A549 (cell line): ENCODE measurements around the gene AKAP10. TPM values are rescaled to one million over a fixed set of nuclear protein-coding genes. Genes with fewer than 3 reads are reported as not detected.
A peak's percentile ranks its signal among the peaks of the same experiment; 100 is the strongest.

Experiments used
- ATAC-seq, 2 experiments: fragments of 200-7000 bp in 1 of 2; fragments of >200 bp in 1 of 2; cut with Nextera tagmentation in 1 of 2; cut with Tn5 transposase in 1 of 2; 3 replicates each; pipeline versions ENCODE4 v1.8.0 to v1.9.1; 2018 to 2020; ENCODE audit warnings: mild to moderate bottlenecking in 1 of 2, moderate library complexity in 1 of 2
- CTCF ChIA-PET: fragments of 300-600 bp; sonication (Branson Sonifier 250); formaldehyde crosslinking; extraction: SDS; loops from one replicate; lab custom pipeline; 2021; ENCODE audit warnings: antibody characterized with exemption, inconsistent platforms; lab: Yijun Ruan, JAX
- POLR2A ChIA-PET: fragments of 350-600 bp; formaldehyde crosslinking; extraction: SDS; loops from one replicate; lab custom pipeline; 2021; ENCODE audit warnings: antibody characterized with exemption, inconsistent platforms; lab: Yijun Ruan, JAX
- DNase-seq, 2 experiments: peaks; one replicate each; pipeline versions ENCODE4 v3.0.0 to v3.0.0-alpha.2; 2011 to 2016; ENCODE audit warnings: low read depth in 1 of 2, low spot score in 1 of 2
- FAIRE-seq: peaks from 2 replicates; lab custom pipeline; 2011; peaks lifted over from hg19 to GRCh38; lab: Jason Lieb, UNC
- H3K27ac ChIP-seq, 2 experiments: fragments of >200 bp; sonication (Bioruptor Twin); formaldehyde crosslinking; 3 replicates each; pipeline ENCODE4 v1.5.1; 2016 to 2017
- H3K4me1 ChIP-seq: fragments of >200 bp; sonication (Bioruptor Twin); formaldehyde crosslinking; 3 replicates; pipeline ENCODE4 v1.6.1; 2016
- H3K4me2 ChIP-seq: fragments of >200 bp; sonication (Bioruptor Twin); formaldehyde crosslinking; 3 replicates; pipeline ENCODE4 v1.6.1; 2016
- H3K4me3 ChIP-seq: fragments of >200 bp; sonication (Bioruptor Twin); formaldehyde crosslinking; 3 replicates; pipeline ENCODE4 v1.5.1; 2016
- H3K9me3 ChIP-seq: fragments of >200 bp; sonication (Bioruptor Twin); formaldehyde crosslinking; 3 replicates; pipeline ENCODE4 v1.6.1; 2016
- CBX2 ChIP-seq: fragments of 200-600 bp; sonication (generic); IDR thresholded peaks from 2 replicates; pipeline ENCODE4 v1.6.1; 2016; ENCODE audit warnings: low read depth, mild to moderate bottlenecking, borderline replicate concordance
- CBX8 ChIP-seq: fragments of 200-600 bp; sonication (generic); IDR thresholded peaks from 2 replicates; pipeline ENCODE4 v1.6.1; 2016
- CHD2 ChIP-seq: fragments of 150-350 bp; IDR thresholded peaks from 2 replicates; pipeline ENCODE4 v1.6.1; 2014; ENCODE audit warnings: low read length; ENCODE audit not compliant: partially characterized antibody
- CHD4 ChIP-seq: fragments of 200-600 bp; sonication (generic); IDR thresholded peaks from 2 replicates; pipeline ENCODE4 v1.6.1; 2016; ENCODE audit warnings: antibody characterized with exemption, mild to moderate bottlenecking, borderline replicate concordance
- EHMT2 ChIP-seq: fragments of 200-600 bp; sonication (generic); IDR thresholded peaks from 2 replicates; pipeline ENCODE4 v1.6.1; 2016; ENCODE audit warnings: antibody characterized with exemption, low read depth, mild to moderate bottlenecking, moderate library complexity
- EP300 ChIP-seq, 2 experiments: fragments of >200 bp; sonication (Bioruptor Twin); formaldehyde crosslinking; IDR thresholded peaks; 2 replicates in 1 of 2; 3 replicates in 1 of 2; pipeline ENCODE4 v1.6.1; 2016 to 2017
- FOSB ChIP-seq: fragments of 250-450 bp; sonication (Bioruptor Pico); IDR thresholded peaks from 2 replicates; pipeline ENCODE4 v1.5.0; 2020; ENCODE audit warnings: mild to moderate bottlenecking, moderate library complexity
- FOXS1 ChIP-seq: fragments of 250-450 bp; sonication (Bioruptor Pico); IDR thresholded peaks from 2 replicates; pipeline ENCODE4 v1.5.0; 2020; ENCODE audit warnings: mild to moderate bottlenecking, moderate library complexity
- GATA3 ChIP-seq: IDR thresholded peaks from 2 replicates; pipeline ENCODE4 v1.6.1; 2012; ENCODE audit warnings: borderline replicate concordance
- HDAC2 ChIP-seq: fragments of 200-600 bp; sonication (generic); IDR thresholded peaks from 2 replicates; pipeline ENCODE4 v1.6.1; 2016
- HEYL ChIP-seq: fragments of 250-450 bp; sonication (Bioruptor Pico); IDR thresholded peaks from 2 replicates; pipeline ENCODE4 v1.8.0; 2021; ENCODE audit warnings: mild to moderate bottlenecking, moderate library complexity
- HOXB5 ChIP-seq: fragments of 250-450 bp; sonication (Bioruptor Pico); IDR thresholded peaks from 2 replicates; pipeline ENCODE4 v1.5.0; 2020; ENCODE audit warnings: mild to moderate bottlenecking, moderate library complexity
- JUN ChIP-seq, 2 experiments: fragments of >200 bp; sonication (Bioruptor Twin); formaldehyde crosslinking; IDR thresholded peaks; 2 replicates in 1 of 2; 3 replicates in 1 of 2; pipeline ENCODE4 v1.6.1; 2016 to 2017
- KDM1A ChIP-seq: fragments of 200-600 bp; sonication (generic); IDR thresholded peaks from 2 replicates; pipeline ENCODE4 v1.6.1; 2016; ENCODE audit warnings: low read depth, mild to moderate bottlenecking
- KDM5A ChIP-seq: fragments of 200-600 bp; sonication (generic); IDR thresholded peaks from 2 replicates; pipeline ENCODE4 v1.6.1; 2016; ENCODE audit warnings: antibody characterized with exemption, mild to moderate bottlenecking
- MAFK ChIP-seq: fragments of 450-650 bp; IDR thresholded peaks from 2 replicates; pipeline ENCODE4 v1.6.1; 2014; ENCODE audit not compliant: partially characterized antibody
- MAZ ChIP-seq: fragments of 150-350 bp; IDR thresholded peaks from 2 replicates; pipeline ENCODE4 v1.6.1; 2014; ENCODE audit warnings: antibody characterized with exemption, low read depth, low read length, borderline replicate concordance
- NPAS2 ChIP-seq: fragments of 250-450 bp; sonication (Bioruptor Pico); IDR thresholded peaks from 2 replicates; pipeline ENCODE4 v1.8.0; 2022; ENCODE audit warnings: mild to moderate bottlenecking, moderate library complexity, borderline replicate concordance
- NR3C1 ChIP-seq: fragments of >200 bp; sonication (Bioruptor Twin); formaldehyde crosslinking; IDR thresholded peaks from 3 replicates; pipeline ENCODE4 v1.6.1; 2017
- POLR2A ChIP-seq: IDR thresholded peaks from 2 replicates; pipeline ENCODE4 v1.6.1; 2012; ENCODE audit warnings: mild to moderate bottlenecking, low read length
- RFX5 ChIP-seq: fragments of 450-650 bp; IDR thresholded peaks from 2 replicates; pipeline ENCODE4 v1.7.1; 2014; ENCODE audit warnings: antibody characterized with exemption, mild to moderate bottlenecking, moderate library complexity
- SREBF2 ChIP-seq: fragments of 450-650 bp; IDR thresholded peaks from 2 replicates; pipeline ENCODE4 v1.6.1; 2014; ENCODE audit warnings: mild to moderate bottlenecking, moderate library complexity
- TFCP2L1 ChIP-seq: fragments of 250-450 bp; sonication (Bioruptor Pico); IDR thresholded peaks from 2 replicates; pipeline ENCODE4 v1.5.0; 2021; ENCODE audit warnings: mild to moderate bottlenecking
- whole genome bisulfite sequencing: methylation state at CpG from one replicate; pipeline ENCODE4 v1.1.6; 2017; ENCODE audit errors: missing lambda C conversion rate; 5-methylcytosine and 5-hydroxymethylcytosine counted together
- polyA plus RNA-seq, 4 experiments: library from polyadenylated mRNA; depleted of rRNA in 3 of 4; stranded (reverse); fragments of >200 nt; fragmentation: RNase III in 1 of 4; extraction: RNeasy Plus Mini Kit Qiagen cat#74134 plus additional on column Dnase treatment in 1 of 4; gene quantifications; 2 replicates in 3 of 4; 3 replicates in 1 of 4; pipeline ENCODE4 v1.2.3, GENCODE V29; 2011 to 2017
- TF ChIP-seq, protein P1 (sequence below): fragments of 200-600 bp; sonication (generic); IDR thresholded peaks from 2 replicates; pipeline ENCODE4 v1.6.1; 2016; ENCODE audit warnings: antibody characterized with exemption, mild to moderate bottlenecking, moderate library complexity
- TF ChIP-seq, protein P2 (sequence below): fragments of >200 bp; sonication (Bioruptor Twin); formaldehyde crosslinking; IDR thresholded peaks from 3 replicates; pipeline ENCODE4 v1.5.1; 2016
- TF ChIP-seq, protein P3 (sequence below): IDR thresholded peaks from 2 replicates; pipeline ENCODE4 v1.6.1; 2012
- TF ChIP-seq, protein P4 (sequence below): fragments of >200 bp; sonication (Bioruptor Twin); formaldehyde crosslinking; IDR thresholded peaks from 3 replicates; pipeline ENCODE4 v1.6.1; 2016
- TF ChIP-seq, protein P5 (sequence below): fragments of 250-450 bp; sonication (Bioruptor Pico); IDR thresholded peaks from 2 replicates; pipeline ENCODE4 v1.5.0; 2020; ENCODE audit warnings: low read depth, mild to moderate bottlenecking, moderate library complexity
- TF ChIP-seq, protein P6 (sequence below): fragments of 150-350 bp; IDR thresholded peaks from 2 replicates; pipeline ENCODE4 v1.6.1; 2014; ENCODE audit warnings: low read depth, mild to moderate bottlenecking, low read length

AKAP10 gene
- polyA plus RNA-seq, 2 of the 4 experiments (the other 2 are of a cell fraction): 22.0 to 51.1 TPM

DNA sequence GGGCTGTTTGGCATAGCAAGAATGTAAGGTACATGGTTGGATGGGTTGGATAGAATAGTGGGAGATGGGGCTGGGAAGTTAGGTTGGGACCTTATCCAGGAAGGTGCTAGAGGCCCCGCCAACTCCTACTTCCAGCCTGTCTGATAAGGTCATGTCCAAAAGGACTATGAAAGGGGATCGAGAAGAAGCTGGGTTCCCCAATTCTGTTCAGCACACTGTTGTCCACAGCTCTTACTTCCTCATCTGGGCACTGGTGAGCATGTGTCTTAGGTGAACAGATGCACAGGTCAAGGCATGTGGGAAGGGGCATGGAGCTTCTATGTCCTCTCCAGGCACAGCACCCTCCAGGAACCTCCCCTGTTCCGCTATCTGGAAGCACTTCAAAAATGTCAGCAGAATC, 104.3 kb downstream of the AKAP10 start:
- DNase-seq (no peak), ATAC-seq (no peak), FAIRE-seq (no peak)
- H3K4me1 ChIP-seq: no peaks in the 10 kb centered on the region
- ChIA-PET POLR2A (no interaction called here), CTCF (interaction anchor here (0.5 to 1.2 kb wide), 2 partner anchors 10 to 185 kb away, joined by 3 to 4 read pairs; no protein-coding TSS in a partner anchor)
- WGBS: 94% methylated on average over 3 of the region's 3 CpGs
- no peak overlapping the region for H3K4me3 ChIP-seq
- no peaks in the 10 kb centered on the region for H3K9me3 ChIP-seq
- TF ChIP-seq GATA3 (no peak), NPAS2 (CRISPR knock-in tag) (no peak), JUN (IDR thresholded peaks at IDR 0.05) (no peak), RFX5 (no peak), SREBF2 (no peak), MAZ (no peak), KDM1A (no peak)
- TF ChIP-seq, protein P1, sequence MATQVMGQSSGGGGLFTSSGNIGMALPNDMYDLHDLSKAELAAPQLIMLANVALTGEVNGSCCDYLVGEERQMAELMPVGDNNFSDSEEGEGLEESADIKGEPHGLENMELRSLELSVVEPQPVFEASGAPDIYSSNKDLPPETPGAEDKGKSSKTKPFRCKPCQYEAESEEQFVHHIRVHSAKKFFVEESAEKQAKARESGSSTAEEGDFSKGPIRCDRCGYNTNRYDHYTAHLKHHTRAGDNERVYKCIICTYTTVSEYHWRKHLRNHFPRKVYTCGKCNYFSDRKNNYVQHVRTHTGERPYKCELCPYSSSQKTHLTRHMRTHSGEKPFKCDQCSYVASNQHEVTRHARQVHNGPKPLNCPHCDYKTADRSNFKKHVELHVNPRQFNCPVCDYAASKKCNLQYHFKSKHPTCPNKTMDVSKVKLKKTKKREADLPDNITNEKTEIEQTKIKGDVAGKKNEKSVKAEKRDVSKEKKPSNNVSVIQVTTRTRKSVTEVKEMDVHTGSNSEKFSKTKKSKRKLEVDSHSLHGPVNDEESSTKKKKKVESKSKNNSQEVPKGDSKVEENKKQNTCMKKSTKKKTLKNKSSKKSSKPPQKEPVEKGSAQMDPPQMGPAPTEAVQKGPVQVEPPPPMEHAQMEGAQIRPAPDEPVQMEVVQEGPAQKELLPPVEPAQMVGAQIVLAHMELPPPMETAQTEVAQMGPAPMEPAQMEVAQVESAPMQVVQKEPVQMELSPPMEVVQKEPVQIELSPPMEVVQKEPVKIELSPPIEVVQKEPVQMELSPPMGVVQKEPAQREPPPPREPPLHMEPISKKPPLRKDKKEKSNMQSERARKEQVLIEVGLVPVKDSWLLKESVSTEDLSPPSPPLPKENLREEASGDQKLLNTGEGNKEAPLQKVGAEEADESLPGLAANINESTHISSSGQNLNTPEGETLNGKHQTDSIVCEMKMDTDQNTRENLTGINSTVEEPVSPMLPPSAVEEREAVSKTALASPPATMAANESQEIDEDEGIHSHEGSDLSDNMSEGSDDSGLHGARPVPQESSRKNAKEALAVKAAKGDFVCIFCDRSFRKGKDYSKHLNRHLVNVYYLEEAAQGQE: no peak
- TF ChIP-seq, protein P2, sequence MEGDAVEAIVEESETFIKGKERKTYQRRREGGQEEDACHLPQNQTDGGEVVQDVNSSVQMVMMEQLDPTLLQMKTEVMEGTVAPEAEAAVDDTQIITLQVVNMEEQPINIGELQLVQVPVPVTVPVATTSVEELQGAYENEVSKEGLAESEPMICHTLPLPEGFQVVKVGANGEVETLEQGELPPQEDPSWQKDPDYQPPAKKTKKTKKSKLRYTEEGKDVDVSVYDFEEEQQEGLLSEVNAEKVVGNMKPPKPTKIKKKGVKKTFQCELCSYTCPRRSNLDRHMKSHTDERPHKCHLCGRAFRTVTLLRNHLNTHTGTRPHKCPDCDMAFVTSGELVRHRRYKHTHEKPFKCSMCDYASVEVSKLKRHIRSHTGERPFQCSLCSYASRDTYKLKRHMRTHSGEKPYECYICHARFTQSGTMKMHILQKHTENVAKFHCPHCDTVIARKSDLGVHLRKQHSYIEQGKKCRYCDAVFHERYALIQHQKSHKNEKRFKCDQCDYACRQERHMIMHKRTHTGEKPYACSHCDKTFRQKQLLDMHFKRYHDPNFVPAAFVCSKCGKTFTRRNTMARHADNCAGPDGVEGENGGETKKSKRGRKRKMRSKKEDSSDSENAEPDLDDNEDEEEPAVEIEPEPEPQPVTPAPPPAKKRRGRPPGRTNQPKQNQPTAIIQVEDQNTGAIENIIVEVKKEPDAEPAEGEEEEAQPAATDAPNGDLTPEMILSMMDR: no peak
- no peak overlapping the region for H3K27ac ChIP-seq
- H3K4me2 ChIP-seq: no peak overlapping the region

DNA sequence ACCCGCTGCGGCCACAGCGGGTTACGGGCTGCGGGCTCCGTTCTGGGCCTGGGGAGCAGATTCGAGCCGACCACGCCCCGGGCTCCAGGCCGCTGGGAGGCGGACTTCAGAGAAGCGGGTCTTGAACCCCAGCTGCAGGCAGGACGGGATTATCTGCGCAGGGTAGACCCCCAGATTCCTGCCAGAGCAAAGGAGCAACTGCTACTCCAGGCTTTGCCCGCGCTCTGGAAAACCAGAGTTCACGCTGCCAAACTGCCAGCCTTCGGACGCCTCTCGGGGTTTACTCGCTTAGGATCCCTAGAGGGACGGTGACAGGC, 109.6 kb downstream of the AKAP10 start:
- H3K4me1 ChIP-seq: peaks cover 15% of the 10 kb centered on the region; the same call in 2 of the 3 replicates
- H3K27ac ChIP-seq: peak overlapping the region; percentile 84 to 92
- H3K4me2 ChIP-seq: peak overlapping the region; percentile 83
- DNase-seq (no peak), ATAC-seq (no peak; a peak in 1 of 6 replicates), FAIRE-seq (no peak)
- ChIA-PET POLR2A (interaction anchor here (0.8 to 2.5 kb wide), 3 partner anchors 67 to 490 kb away, joined by 3 to 11 read pairs (median 3); partner anchors contain the start of genes MAPK7 and SPECC1), CTCF (interaction anchor here (0.8 to 2.8 kb wide), 14 partner anchors 10 to 254 kb away, joined by 3 to 15 read pairs (median 6); partner anchors contain the start of gene SPECC1)
- peak overlapping the region; percentile 77 for H3K4me3 ChIP-seq
- WGBS: 80% methylated on average over 11 of the region's 23 CpGs
- no peaks in the 10 kb centered on the region for H3K9me3 ChIP-seq
- no peak for TF ChIP-seq CHD2
- 0 out of 2 replicates have a peak, but pooled peaks have one; percentile 41 for TF ChIP-seq CHD4
- TF ChIP-seq GATA3: no peak
- no peak for TF ChIP-seq CBX8
- no peak for TF ChIP-seq CBX2
- TF ChIP-seq HOXB5 (CRISPR knock-in tag): no peak
- TF ChIP-seq KDM5A: no peak
- TF ChIP-seq, protein P3, sequence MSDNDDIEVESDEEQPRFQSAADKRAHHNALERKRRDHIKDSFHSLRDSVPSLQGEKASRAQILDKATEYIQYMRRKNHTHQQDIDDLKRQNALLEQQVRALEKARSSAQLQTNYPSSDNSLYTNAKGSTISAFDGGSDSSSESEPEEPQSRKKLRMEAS: no peak
- TF ChIP-seq FOSB: no peak
- no peak for TF ChIP-seq TFCP2L1 (CRISPR knock-in tag)
- no peak; a peak in 1 of 5 replicates for TF ChIP-seq JUN (IDR thresholded peaks at IDR 0.05)
- TF ChIP-seq FOXS1 (CRISPR knock-in tag): 0 out of 2 replicates have a peak, but pooled peaks have one; percentile 1
- TF ChIP-seq NR3C1: no peak
- TF ChIP-seq, protein P4, sequence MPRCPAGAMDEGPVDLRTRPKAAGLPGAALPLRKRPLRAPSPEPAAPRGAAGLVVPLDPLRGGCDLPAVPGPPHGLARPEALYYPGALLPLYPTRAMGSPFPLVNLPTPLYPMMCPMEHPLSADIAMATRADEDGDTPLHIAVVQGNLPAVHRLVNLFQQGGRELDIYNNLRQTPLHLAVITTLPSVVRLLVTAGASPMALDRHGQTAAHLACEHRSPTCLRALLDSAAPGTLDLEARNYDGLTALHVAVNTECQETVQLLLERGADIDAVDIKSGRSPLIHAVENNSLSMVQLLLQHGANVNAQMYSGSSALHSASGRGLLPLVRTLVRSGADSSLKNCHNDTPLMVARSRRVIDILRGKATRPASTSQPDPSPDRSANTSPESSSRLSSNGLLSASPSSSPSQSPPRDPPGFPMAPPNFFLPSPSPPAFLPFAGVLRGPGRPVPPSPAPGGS: no peak
- TF ChIP-seq, protein P5, sequence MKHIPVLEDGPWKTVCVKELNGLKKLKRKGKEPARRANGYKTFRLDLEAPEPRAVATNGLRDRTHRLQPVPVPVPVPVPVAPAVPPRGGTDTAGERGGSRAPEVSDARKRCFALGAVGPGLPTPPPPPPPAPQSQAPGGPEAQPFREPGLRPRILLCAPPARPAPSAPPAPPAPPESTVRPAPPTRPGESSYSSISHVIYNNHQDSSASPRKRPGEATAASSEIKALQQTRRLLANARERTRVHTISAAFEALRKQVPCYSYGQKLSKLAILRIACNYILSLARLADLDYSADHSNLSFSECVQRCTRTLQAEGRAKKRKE (CRISPR knock-in tag): no peak
- TF ChIP-seq NPAS2 (CRISPR knock-in tag): no peak
- no peak for TF ChIP-seq HEYL (CRISPR knock-in tag)
- TF ChIP-seq HDAC2: no peak
- no peak for TF ChIP-seq EHMT2
- TF ChIP-seq, protein P6, sequence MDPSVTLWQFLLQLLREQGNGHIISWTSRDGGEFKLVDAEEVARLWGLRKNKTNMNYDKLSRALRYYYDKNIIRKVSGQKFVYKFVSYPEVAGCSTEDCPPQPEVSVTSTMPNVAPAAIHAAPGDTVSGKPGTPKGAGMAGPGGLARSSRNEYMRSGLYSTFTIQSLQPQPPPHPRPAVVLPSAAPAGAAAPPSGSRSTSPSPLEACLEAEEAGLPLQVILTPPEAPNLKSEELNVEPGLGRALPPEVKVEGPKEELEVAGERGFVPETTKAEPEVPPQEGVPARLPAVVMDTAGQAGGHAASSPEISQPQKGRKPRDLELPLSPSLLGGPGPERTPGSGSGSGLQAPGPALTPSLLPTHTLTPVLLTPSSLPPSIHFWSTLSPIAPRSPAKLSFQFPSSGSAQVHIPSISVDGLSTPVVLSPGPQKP: no peak
- TF ChIP-seq MAZ: no peak
- no peak for TF ChIP-seq POLR2A
- no peak for TF ChIP-seq MAFK
- TF ChIP-seq EP300 (IDR thresholded peaks at IDR 0.05): no peak
